ENCODE measurements around the gene CSNK1G1. TPM values are rescaled to one million over a fixed set of nuclear protein-coding genes. Genes with fewer than 3 reads are reported as not detected.

The CSNK1G1 gene
- total RNA-seq, 1 donor from 2014 or later: 6.3 TPM

GRCh38 chr15:64251658-64252057, 104.3 kb downstream of the CSNK1G1 start:
- no peak for TF ChIP-seq CTCF (IDR thresholded peaks at IDR 0.05; ENCODE audit: borderline replicate concordance)
- Histone ChIP-seq H3K27ac (replicated peaks) (no peak overlapping the region), H3K9me3 (replicated peaks) (no peaks in the 10 kb centered on the region), H3K4me3 (no peak overlapping the region), H3K36me3 (no peaks in the 10 kb centered on the region), H3K27me3 (ENCODE audit: low read depth) (no peaks in the 10 kb centered on the region), H3K4me1 (peaks cover 33% of the 10 kb centered on the region)
- intact Hi-C loops (cut with micrococcal nuclease): no loop called here
- DNase-seq: no peak

DNA sequence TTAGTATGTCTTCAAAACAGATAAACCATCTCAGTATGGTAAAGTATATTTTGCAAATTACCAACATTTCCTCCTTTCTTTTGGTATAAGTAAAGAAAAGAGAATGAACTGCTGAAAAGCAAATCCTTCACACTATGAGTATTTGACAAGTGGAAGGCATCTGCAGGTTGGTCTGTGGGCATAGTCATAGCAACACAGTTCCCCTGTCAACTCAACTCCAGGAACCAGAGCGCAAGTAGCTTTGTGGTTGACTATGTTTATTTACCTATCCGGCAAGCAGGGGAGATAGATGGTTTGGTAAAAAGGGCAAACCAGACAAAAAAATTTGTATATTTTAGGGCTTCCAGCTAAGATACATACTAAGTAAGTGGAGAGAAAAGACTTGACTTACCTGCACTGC, 104.9 kb downstream of the CSNK1G1 start:
- no peak for DNase-seq
- no peak for TF ChIP-seq CTCF (IDR thresholded peaks at IDR 0.05; ENCODE audit: borderline replicate concordance)
- Histone ChIP-seq H3K4me3 (no peak overlapping the region), H3K36me3 (no peaks in the 10 kb centered on the region), H3K4me1 (peaks cover 33% of the 10 kb centered on the region), H3K9me3 (replicated peaks) (no peaks in the 10 kb centered on the region), H3K27me3 (ENCODE audit: low read depth) (no peaks in the 10 kb centered on the region), H3K27ac (replicated peaks) (no peak overlapping the region)
- intact Hi-C loops (cut with micrococcal nuclease): no loop called here

DNA sequence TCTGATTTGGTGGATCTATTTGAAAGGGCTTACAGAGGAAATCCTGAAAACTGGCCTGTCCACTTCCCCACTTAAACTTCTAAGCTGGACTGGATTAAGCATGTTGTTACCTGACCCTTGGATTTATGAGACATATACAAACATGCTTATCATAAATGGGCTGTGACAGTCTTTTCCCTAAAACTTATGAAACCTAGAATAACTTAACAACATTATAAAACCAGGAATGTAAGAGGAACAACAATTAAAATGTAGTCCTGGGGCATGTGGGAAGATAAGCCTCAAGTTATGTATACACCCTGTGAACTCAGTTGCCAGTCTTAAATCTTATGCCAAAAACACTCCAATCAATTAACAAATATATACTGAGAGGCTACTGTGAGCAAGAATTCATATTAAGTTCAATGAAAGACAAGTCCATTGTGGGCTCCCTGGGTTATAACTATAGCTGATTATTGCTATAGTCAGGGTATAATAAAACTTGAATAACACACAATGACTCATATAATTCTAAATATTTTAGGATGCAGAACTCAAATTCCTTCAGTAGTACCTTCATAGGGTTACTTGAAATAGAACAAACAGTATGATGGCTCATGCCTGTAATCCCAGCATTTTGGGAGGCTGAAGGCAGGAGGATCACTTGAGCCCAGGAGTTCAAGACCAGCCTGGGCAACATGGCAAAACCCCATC, 105.9 kb downstream of the CSNK1G1 start:
- H3K4me1 ChIP-seq: peaks cover 33% of the 10 kb centered on the region
- intact Hi-C loops (cut with micrococcal nuclease): no loop called here
- no peaks in the 10 kb centered on the region for H3K27me3 ChIP-seq (ENCODE audit: low read depth)
- no peak for DNase-seq
- H3K36me3 ChIP-seq: no peaks in the 10 kb centered on the region
- no peak for TF ChIP-seq CTCF (IDR thresholded peaks at IDR 0.05; ENCODE audit: borderline replicate concordance)
- H3K4me3 ChIP-seq: no peak overlapping the region
- H3K27ac ChIP-seq (replicated peaks): no peak overlapping the region
- no peaks in the 10 kb centered on the region for H3K9me3 ChIP-seq (replicated peaks)

DNA sequence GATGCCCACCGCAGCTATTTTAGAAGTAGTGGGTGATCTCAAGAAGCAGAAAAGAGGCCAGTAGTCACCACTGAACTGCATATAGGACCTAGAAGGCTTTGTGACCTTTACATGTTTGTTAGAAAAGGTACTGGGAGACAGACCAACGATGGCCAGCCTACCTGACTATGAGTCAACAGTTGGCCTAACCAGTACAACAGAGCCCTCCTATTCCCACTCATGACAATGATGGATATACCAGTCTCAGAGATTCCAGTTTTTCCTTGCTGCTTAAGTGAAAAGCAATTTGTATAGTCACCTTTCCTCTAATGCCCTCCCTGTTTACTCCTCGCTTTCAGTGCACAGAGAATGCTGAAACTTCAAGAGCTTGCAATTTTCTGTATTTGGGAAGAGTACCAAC, 106.6 kb downstream of the CSNK1G1 start:
- H3K36me3 ChIP-seq: no peaks in the 10 kb centered on the region
- no peak for DNase-seq
- intact Hi-C loops (cut with micrococcal nuclease): no loop called here
- peaks cover 33% of the 10 kb centered on the region for H3K4me1 ChIP-seq
- TF ChIP-seq CTCF (IDR thresholded peaks at IDR 0.05; ENCODE audit: borderline replicate concordance): no peak
- no peak overlapping the region for H3K27ac ChIP-seq (replicated peaks)
- no peak overlapping the region for H3K4me3 ChIP-seq
- H3K9me3 ChIP-seq (replicated peaks): no peaks in the 10 kb centered on the region
- H3K27me3 ChIP-seq (ENCODE audit: low read depth): no peaks in the 10 kb centered on the region

GRCh38 chr15:64247906-64248541, 107.9 kb downstream of the CSNK1G1 start:
- DNase-seq: no peak
- Histone ChIP-seq H3K27ac (replicated peaks) (peak overlapping the region; percentile 47), H3K27me3 (ENCODE audit: low read depth) (no peaks in the 10 kb centered on the region), H3K36me3 (no peaks in the 10 kb centered on the region), H3K4me3 (no peak overlapping the region), H3K9me3 (replicated peaks) (no peaks in the 10 kb centered on the region), H3K4me1 (peaks cover 33% of the 10 kb centered on the region)
- TF ChIP-seq CTCF (IDR thresholded peaks at IDR 0.05; ENCODE audit: borderline replicate concordance): no peak
- intact Hi-C loops (cut with micrococcal nuclease): no loop called here
